GM21737 (cell line): Measurements from ENCODE around the gene UBE3B.
"Not testable (repeated sequence)": the region's sequence is repeated elsewhere in the genome, so short reads cannot be mapped to it uniquely, and the experiment has no call there.

Experiments used
- ATAC-seq: cut with Tn5 transposase; IDR thresholded peaks from one replicate; pipeline ENCODE4 v1.9.1; 2021; ENCODE audit warnings: mild to moderate bottlenecking, moderate library complexity; ENCODE audit not compliant: unreplicated experiment

UBE3B gene

DNA sequence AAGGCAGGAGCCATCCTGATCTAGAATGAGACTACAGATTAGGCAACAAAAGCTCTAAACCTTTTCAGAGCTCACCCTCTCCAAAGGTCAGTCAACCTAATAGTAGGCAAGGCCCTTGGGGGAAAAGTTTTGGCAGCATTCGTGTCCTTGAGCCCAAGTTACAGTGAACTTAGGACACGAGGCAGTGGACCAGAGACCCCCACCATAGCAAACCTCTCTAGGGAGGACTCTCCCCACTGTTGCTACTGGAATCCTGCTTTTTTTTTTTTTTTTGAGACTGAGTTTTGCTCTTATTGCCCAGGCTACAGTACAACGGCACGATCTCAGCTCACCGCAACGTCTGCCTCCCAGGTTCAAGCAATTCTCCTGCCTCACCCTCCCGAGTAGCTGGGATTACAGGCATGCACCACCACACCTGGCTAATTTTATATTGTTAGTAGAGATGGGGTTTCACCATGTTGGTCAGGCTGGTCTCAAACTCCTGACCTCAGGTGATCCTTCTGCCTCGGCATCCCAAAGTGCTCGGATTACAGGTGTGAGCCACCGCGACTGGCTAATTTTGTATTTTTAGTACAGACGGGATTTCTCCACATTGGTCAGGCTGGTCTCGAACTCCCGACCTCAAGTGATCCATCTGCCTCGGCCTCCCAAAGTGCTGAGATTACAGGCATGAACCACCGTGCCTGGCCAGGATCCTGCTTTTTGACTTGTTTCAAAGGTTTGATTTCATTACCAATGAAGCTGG, 3.7 kb upstream of the UBE3B start:
- not testable (repeated sequence) for ATAC-seq

DNA sequence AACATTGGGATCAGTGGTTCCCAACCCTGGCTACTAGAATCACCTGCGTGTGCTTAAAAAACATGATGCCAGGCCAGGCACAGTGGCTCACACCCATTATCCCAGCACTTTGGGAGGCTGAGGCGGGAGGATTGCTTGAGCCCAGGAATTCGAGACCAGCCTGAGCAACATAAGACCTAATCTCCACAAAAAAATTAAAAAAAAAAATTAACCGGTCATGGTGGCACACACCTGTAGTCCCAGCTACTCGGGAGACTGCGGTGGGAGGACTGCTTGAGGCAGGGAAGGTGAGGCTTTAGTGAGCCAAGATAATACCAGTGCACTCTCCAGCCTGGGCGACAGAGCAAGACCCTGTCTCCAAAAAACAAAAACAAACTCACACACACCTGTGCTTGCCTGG, 2.3 kb upstream of the UBE3B start:
- no peak for ATAC-seq

DNA sequence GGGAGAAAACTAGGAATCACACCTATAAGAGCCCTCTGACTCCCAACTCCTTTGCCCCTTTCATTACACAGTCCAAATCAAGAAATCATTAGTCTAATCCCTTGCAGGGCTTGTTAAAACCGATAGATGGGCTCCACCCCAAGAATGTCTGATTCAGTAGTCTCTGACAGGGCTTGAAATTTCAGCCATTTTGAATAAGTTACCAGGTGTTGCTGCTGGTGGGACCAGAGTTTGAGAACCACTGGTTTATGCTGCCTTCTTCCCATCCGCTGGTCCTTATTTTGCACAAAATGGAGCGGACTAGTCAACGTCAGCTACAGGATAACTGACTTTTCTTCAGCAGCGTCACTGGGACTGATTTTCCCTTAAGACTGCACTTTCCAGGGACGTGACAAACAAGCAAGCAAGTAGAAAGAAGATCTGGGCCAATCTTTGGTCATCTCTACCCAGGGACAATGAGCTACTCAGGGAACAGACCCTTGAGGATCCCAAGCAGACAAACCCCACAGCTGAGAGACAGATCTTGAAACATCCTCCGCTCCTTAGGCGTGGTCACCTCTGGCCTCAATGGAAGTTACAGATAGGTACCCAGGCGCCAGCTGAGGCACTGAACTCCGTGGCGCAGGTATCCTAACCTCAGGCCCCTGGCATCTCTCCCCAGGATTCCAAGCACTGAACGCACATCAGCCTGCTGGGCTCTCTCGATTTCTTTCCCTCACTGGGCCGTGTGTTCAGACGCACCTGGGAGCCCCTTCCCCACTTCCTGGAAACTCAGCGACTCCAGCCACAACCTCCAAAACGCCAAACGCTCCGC, 1.2 kb upstream of the UBE3B start:
- no peak for ATAC-seq

DNA sequence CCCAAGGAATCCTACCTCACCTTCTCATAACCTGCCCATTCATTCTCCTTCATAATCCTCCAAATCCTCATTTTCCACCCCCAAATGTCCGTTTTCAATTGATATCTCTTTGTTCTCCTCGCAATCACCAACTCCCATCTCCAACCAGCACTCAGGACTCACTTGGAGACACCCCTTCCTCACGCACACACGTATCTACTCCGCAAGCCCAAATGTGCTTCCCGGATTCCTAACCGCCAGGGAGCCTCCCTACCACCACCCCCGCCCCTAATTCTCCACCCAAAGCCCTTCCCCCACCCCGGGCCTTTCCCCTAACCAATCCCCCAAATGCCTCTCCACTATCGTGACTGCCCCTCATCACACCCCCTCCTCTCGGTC, 638 bp upstream of the UBE3B start:
- ATAC-seq = no peak

DNA sequence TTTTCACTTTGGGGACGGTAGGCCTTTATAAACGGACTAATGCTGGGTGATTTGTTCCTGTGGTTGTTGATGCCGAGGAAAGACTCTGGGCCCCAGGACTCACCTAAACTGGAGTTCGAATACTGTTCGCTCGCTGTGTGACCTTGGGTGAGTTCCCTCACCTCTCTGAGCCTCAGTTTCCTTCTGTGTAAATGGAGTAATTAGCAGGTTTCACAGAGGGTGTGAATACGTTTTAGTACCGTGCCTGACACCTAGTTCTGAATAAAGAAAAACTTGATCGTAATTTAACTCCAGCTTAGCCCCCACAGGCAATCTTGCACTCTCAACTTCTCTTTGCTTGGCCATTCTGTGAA, 505 bp downstream of the UBE3B start:
- ATAC-seq = no peak

- ATAC-seq = no peak
These were observed 2.3 kb downstream of the UBE3B start for GRCh38 chr12:109479761-109480160.

GRCh38 chr12:109480356-109480755, 2.9 kb downstream of the UBE3B start:
- no peak for ATAC-seq

DNA sequence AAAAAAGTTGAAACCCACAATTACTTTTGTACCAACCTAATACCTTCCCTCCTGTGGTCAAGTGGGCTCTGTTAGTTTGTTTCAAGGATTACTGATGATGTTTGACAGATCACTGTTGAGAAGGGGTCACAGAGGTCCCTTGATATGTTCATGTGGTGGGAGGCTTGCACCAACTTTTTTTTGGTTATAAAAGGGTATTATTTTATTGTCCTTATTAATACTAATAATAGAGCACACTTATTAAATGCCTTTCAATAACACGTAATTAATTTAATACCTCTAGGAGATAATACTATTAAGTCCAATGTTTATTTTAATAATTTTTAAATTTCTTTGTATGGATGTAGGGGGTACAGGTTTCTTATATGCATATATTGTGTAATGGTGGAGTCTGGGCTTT, 4.4 kb downstream of the UBE3B start:
- no peak for ATAC-seq

GRCh38 chr12:109482491-109482890, 5.1 kb downstream of the UBE3B start:
- ATAC-seq = no peak

DNA sequence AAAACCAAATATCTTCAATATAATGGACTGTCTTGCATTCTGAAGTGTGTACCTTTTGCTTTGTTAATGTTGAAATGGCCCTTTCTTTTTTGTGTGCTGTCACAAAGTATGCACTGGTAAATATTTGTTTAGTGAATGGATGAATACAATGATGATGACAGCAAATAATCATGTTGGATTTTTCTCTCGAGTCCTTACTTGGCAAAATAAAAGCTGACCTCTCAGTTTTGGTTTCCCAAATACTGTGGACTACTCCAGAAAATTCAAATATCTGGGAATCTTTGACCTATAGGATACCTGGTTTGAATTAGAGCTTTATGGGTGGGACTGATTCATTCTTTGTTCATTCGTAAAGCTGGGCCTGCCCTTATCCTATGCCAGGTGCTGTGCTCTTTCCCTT, 5.5 kb downstream of the UBE3B start:
- ATAC-seq = no peak

DNA sequence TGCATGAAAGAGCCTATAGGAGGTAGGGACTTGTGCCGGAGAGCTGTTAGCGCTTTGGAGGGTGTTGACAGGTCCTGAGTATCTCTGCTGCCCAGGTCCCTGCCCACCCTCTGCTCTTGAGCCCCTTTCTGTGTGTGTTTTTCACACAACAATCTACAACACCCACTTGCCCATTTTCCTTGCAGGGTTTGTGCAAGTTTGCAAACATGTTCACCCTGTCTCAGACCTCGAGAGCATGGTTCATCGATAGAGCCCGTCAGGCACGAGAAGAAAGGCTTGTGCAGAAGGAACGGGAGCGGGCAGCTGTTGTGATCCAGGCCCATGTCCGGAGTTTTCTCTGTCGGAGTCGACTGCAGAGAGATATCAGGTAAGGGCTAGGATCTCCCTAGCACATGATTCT, 5.9 kb downstream of the UBE3B start:
- no peak for ATAC-seq

DNA sequence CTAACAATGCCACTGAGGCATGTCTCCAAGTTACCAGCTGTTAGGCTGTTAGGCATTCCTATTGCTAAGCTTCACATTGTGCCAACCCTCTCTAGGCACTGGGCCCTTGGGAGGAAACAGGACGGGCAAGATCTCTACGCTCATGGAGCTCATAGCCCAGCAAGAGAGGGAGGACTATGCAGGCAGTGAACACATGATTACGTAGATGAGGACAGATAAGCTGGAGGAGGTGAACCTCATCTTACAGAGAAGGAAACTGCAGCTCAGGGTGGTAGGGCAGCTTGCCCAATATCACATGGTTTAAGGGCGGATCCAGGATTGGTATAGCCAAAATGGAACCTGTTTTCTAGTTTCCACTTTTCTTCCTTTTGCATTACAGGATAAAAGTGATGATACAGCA, 7.8 kb downstream of the UBE3B start:
- no peak for ATAC-seq

DNA sequence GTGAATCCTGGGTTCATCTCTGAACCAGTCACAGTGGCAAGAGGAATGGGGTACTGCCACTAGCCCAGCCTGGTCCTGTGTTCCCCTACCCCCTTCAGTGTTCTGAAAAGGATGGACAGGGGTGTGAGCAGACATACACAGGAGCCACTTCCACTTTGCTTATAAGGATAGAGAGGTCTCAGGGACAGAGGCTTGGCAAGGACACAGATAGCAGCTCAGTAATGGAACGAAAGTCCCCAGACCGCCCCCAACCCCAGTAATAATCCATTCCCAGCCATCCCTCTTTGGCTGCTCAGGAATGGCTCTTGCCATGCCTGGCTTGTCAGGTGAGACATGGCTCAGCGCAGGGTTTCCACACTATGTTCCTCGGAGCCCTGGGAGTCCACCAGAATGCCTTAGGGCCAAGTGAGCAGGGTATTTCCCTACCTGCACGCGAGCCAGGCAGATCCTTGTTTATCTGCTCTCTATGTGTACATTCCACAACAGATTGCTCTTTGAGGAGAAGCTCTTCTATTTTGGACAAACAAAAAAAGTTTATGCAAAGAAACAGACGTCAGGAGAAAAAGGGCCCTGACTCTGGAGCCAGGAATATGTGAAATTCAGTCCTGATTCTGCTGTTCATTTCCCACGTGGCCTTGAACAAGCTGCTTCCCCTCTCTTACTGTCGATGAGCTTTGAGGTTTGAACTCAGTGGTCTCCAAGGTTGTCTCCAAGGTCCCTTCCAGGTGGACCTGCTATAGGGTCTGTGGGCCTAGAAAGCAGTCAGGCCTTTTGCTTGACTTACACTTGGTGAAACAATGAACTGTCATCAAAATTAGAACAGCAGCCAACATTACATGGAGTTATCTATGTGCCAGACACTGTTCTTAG, 10.0 kb downstream of the UBE3B start:
- no peak for ATAC-seq

DNA sequence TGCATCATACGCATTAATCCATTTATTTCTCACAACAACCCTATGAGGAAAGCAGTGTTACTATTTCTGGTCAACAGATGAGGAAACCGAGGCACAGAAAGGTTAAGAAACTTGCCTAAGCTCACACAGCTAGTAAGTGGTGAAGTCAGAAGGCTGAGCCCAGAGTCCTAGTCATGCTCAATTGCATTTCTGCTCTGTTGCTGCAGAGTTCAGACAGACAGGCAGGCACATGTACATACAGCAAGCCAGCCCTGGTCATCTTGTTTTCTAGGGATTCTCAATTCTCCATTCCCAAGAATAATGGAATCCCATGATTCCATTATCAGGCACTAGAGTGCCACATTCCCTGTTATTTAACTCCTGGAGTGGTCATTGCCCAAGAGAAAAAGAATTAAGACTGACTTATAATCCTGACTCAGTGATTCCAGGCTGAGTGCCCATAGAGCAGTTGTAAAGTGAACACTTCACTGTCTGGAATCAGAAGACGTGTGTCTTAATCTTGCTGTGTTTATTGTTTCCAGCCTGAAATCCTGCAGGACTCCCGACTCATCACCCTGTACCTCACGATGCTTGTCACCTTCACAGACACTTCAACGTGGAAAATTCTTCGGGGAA, 10.7 kb downstream of the UBE3B start:
- no peak for ATAC-seq

DNA sequence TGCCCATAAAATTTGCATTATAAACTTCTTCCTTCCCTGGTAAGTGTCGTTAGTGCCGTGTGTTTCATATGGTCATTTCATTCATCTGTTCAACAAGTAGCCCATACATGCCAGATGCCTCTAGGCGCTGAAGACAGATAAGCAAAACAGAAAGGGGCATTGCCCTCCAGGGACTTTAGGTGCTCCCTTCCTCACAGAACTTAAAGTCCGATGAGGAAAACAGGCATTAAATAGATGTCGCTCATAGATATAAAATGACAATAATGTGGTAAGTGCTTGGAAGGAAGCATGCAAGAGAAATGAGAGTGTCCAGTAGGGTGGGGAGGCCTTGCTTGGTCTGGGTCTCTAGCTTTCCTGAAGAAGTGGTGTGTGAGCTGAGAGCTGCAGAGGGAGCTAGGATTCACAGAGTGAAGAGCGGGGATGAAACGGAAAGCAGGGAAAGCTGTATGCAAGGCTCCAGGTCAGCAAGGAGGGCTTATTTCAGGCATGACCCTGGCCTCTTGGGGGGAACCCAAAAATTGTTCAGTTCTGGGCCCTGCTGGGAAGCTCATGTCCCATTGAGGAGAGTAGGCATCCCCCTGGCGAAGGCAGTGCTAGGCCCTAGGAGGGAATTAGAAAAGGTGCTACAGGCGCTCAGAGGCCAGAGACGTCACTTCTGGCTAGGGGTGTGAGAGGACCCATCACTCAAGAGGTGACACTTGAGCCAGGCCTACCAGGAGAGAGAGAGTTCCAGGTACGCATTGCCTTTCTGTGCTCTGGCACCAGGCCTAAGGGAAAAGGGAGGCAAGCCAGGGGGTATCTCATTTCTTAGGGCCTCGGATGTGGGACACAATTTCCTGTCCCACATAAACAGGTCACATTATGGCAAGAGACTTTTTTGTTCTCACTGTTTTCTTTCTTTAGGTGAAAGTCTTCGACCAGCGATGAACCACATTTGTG, 11.9 kb downstream of the UBE3B start:
- ATAC-seq = no peak

DNA sequence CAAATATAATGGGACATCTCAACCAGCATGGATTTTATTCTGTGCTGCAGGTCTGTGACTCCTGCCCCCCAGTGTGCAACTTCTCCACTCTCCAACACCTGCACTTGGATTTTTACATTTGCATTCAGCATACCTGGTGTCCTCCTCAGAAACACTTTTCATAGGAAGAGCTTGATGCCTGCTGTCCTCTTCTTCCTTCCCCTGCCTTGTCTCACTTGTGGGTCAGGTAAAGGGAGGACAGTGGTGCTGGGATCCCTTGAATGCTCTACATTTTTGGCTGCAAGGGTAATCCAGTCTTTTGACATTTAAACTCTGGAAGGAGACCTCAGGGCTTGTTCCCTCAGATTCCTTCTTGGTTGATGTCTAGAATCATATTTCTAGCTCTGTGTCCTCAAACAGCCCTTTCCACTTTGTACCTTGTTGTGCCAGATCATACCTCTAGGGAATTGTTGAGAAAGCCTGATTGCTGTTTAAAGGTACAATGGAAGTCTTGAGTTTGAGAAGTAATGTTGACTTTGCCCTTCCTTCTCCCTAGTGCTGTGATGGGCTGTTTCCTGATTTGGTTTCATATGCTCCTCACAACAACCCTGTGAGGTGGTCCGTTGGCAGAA, 12.6 kb downstream of the UBE3B start:
- ATAC-seq = no peak

GRCh38 chr12:109491671-109492070, 14.2 kb downstream of the UBE3B start:
- no peak for ATAC-seq

GRCh38 chr12:109492371-109492770, 14.9 kb downstream of the UBE3B start:
- no peak for ATAC-seq

GRCh38 chr12:109493090-109493489, 15.7 kb downstream of the UBE3B start:
- no peak for ATAC-seq

GRCh38 chr12:109493938-109494337, 16.5 kb downstream of the UBE3B start:
- no peak for ATAC-seq
